ENCODE data around the gene CELF2. TPM values are rescaled to one million over a fixed set of nuclear protein-coding genes. Genes with fewer than 3 reads are reported as not detected.

Gene CELF2
- total RNA-seq, 4 donors from 2014 or later: 106 to 127 (median 120) TPM

- Histone ChIP-seq H3K27me3 (no peaks in the 10 kb centered on the region), H3K36me3 (no peaks in the 10 kb centered on the region), H3K4me3 (no peak overlapping the region), H3K4me1 (peaks cover 0 to 75% (median 29%) of the 10 kb centered on the region in 4 donors), H3K9me3 (no peaks in the 10 kb centered on the region), H3K27ac (peak overlapping the region in 3 of 4 donors; percentile 91 to 95 (median 95))
- DNase-seq (ENCODE audit: low spot score in 2 of 2): no peak
- TF ChIP-seq POLR2A (IDR thresholded peaks at IDR 0.05) (no peak), CTCF (IDR thresholded peaks at IDR 0.05) (no peak), EP300 (IDR thresholded peaks at IDR 0.05) (no peak)
- 96 to 98% methylated on average over 10 of the region's 10 CpGs for WGBS, 2 donors
Observed at GRCh38 chr10:11161910-11162309, 144.2 kb downstream of the CELF2 start.

- Histone ChIP-seq H3K9me3 (no peaks in the 10 kb centered on the region), H3K4me3 (peak overlapping the region in 1 of 4 donors; percentile 73), H3K27me3 (no peaks in the 10 kb centered on the region), H3K4me1 (peaks cover 0 to 74% (median 28%) of the 10 kb centered on the region in 4 donors), H3K27ac (peak overlapping the region; percentile 91 to 95 (median 94)), H3K36me3 (peaks cover 0 to 2% (median 0%) of the 10 kb centered on the region in 3 donors)
- DNase-seq (ENCODE audit: low spot score in 2 of 2): peak; percentile 30 to 69
- TF ChIP-seq EP300 (IDR thresholded peaks at IDR 0.05): peak; percentile 69 to 89
- peak in 1 of 2 donors; percentile 22 for TF ChIP-seq POLR2A (IDR thresholded peaks at IDR 0.05)
- no peak for TF ChIP-seq CTCF (IDR thresholded peaks at IDR 0.05)
- WGBS, 2 donors: 80 to 86% methylated on average over 10 of the region's 10 CpGs
Observed at GRCh38 chr10:11162828-11163599, 145.3 kb downstream of the CELF2 start.

GRCh38 chr10:11163780-11164550 is 146.3 kb downstream of the CELF2 start:
- DNase-seq (ENCODE audit: low spot score in 2 of 2): no peak
- peaks cover 0 to 76% (median 30%) of the 10 kb centered on the region in 4 donors for H3K4me1 ChIP-seq
- TF ChIP-seq POLR2A (IDR thresholded peaks at IDR 0.05) (peak in 1 of 2 donors; percentile 18), EP300 (IDR thresholded peaks at IDR 0.05) (no peak)
- H3K27me3 ChIP-seq: no peaks in the 10 kb centered on the region
- peak overlapping the region; percentile 91 to 95 (median 94) for H3K27ac ChIP-seq
- peak overlapping the region in 3 of 4 donors; percentile 2 to 76 (median 73) for H3K4me3 ChIP-seq
- no peaks in the 10 kb centered on the region for H3K9me3 ChIP-seq
- WGBS, 2 donors: 24 to 25% methylated on average over 11 of the region's 11 CpGs
- peaks cover 0 to 8% (median 0%) of the 10 kb centered on the region in 3 donors for H3K36me3 ChIP-seq

GRCh38 chr10:11164551-11164802 is 146.8 kb downstream of the CELF2 start:
- H3K4me1 ChIP-seq: peaks cover 0 to 76% (median 29%) of the 10 kb centered on the region in 4 donors
- H3K36me3 ChIP-seq: peaks cover 0 to 8% (median 0%) of the 10 kb centered on the region in 3 donors
- WGBS, 2 donors: 0% methylated on average over 1 of the region's 1 CpG
- no peaks in the 10 kb centered on the region for H3K9me3 ChIP-seq
- H3K27ac ChIP-seq: peak overlapping the region; percentile 91 to 95 (median 94)
- H3K4me3 ChIP-seq: peak overlapping the region in 3 of 4 donors; percentile 73 to 80 (median 76)
- H3K27me3 ChIP-seq: no peaks in the 10 kb centered on the region
- DNase-seq (ENCODE audit: low spot score in 2 of 2): no peak
- no peak for TF ChIP-seq EP300 (IDR thresholded peaks at IDR 0.05)
- no peak for TF ChIP-seq CTCF (IDR thresholded peaks at IDR 0.05)
- TF ChIP-seq POLR2A (IDR thresholded peaks at IDR 0.05): no peak

GRCh38 chr10:11164803-11165590 is 147.3 kb downstream of the CELF2 start:
- peak overlapping the region; percentile 91 to 95 (median 94) for H3K27ac ChIP-seq
- H3K4me3 ChIP-seq: peak overlapping the region; percentile 73 to 80 (median 78)
- H3K9me3 ChIP-seq: no peaks in the 10 kb centered on the region
- WGBS, 2 donors: 2 to 3% methylated on average over 38 of the region's 38 CpGs
- TF ChIP-seq CTCF (IDR thresholded peaks at IDR 0.05) (no peak), POLR2A (IDR thresholded peaks at IDR 0.05) (peak; percentile 45 to 55), EP300 (IDR thresholded peaks at IDR 0.05) (peak; percentile 67 to 94)
- peak; percentile 58 to 91 for DNase-seq (ENCODE audit: low spot score in 2 of 2)
- peaks cover 0 to 8% (median 0%) of the 10 kb centered on the region in 3 donors for H3K36me3 ChIP-seq
- H3K27me3 ChIP-seq: no peaks in the 10 kb centered on the region
- peaks cover 0 to 76% (median 31%) of the 10 kb centered on the region in 4 donors for H3K4me1 ChIP-seq
